IMR-90 (cell line): ENCODE data around the gene CCP110. TPM values are rescaled to one million over a fixed set of nuclear protein-coding genes. Genes with fewer than 3 reads are reported as not detected.

ENCODE experiments used
- ATAC-seq: fragments of 200-7000 bp; cut with Tn5 transposase; 2 replicates; pipeline ENCODE4 v1.9.1; 2020; ENCODE audit warnings: low read depth, mild to moderate bottlenecking, moderate library complexity
- BruUV-seq: library from RNA; stranded (reverse); fragments of 400-500 nt; replicated peaks from 2 replicates; lab custom pipeline; 2021; lab: Mats Ljungman, UMichigan
- CTCF ChIA-PET: fragments of 300-600 bp; formaldehyde crosslinking; extraction: SDS; loops from one replicate; lab custom pipeline; 2021; ENCODE audit warnings: antibody characterized with exemption; lab: Yijun Ruan, JAX
- POLR2A ChIA-PET: fragments of 300-600 bp; sonication (Branson Sonifier 250); formaldehyde crosslinking; loops from one replicate; lab custom pipeline; 2022; ENCODE audit warnings: antibody characterized with exemption; ENCODE audit not compliant: unreplicated experiment; lab: Charles Lee
- DNase-seq: peaks from one replicate; pipeline ENCODE4 v3.0.0; 2013
- H2AFZ ChIP-seq: replicated peaks from 2 replicates; pipeline ENCODE3; 2013; ENCODE audit warnings: low read length, mild to moderate bottlenecking; ENCODE audit not compliant: poor library complexity
- H2AK5ac ChIP-seq: 2 replicates; pipeline ENCODE4 v1.6.1; 2013; ENCODE audit warnings: low read depth, low read length, inconsistent platforms
- H2AK9ac ChIP-seq: replicated peaks from 2 replicates; pipeline ENCODE3; 2013; ENCODE audit warnings: mild to moderate bottlenecking, low read depth, low read length, moderate library complexity; ENCODE audit not compliant: poor library complexity
- H2BK120ac ChIP-seq: 2 replicates; pipeline ENCODE4 v1.6.1; 2013; ENCODE audit warnings: low read depth, low read length, inconsistent platforms
- H2BK15ac ChIP-seq: 3 replicates; pipeline ENCODE4 v1.6.1; 2013; ENCODE audit warnings: low read depth, low read length, inconsistent platforms
- H2BK20ac ChIP-seq: 2 replicates; pipeline ENCODE4 v1.6.1; 2013; ENCODE audit warnings: low read depth, mild to moderate bottlenecking, inconsistent platforms, low read length, moderate library complexity
- H2BK5ac ChIP-seq: 2 replicates; pipeline ENCODE4 v1.6.1; 2013; ENCODE audit warnings: mild to moderate bottlenecking, low read depth, low read length, inconsistent platforms; ENCODE audit not compliant: poor library complexity, severe bottlenecking
- H3K14ac ChIP-seq: replicated peaks from 2 replicates; pipeline ENCODE4 v1.6.1; 2013; ENCODE audit warnings: low read depth, low read length, inconsistent platforms
- H3K18ac ChIP-seq: 2 replicates; pipeline ENCODE4 v1.6.1; 2013; ENCODE audit warnings: low read depth, low read length, control low read depth
- H3K23ac ChIP-seq: 2 replicates; pipeline ENCODE4 v1.6.1; 2013; ENCODE audit warnings: low read depth, low read length, inconsistent platforms
- H3K27ac ChIP-seq: 2 replicates; pipeline ENCODE4 v1.5.1; 2013; ENCODE audit warnings: mild to moderate bottlenecking, control low read depth, low read length; ENCODE audit not compliant: insufficient read depth
- H3K27me3 ChIP-seq: 2 replicates; pipeline ENCODE4 v1.6.1; 2013; ENCODE audit warnings: low read length; ENCODE audit not compliant: control insufficient read depth, insufficient read depth
- H3K36me3 ChIP-seq: 2 replicates; pipeline ENCODE4 v1.6.1; 2013; ENCODE audit warnings: low read length, mixed read lengths; ENCODE audit not compliant: control insufficient read depth, insufficient read depth
- H3K4ac ChIP-seq: 2 replicates; pipeline ENCODE4 v1.6.1; 2013; ENCODE audit warnings: low read depth, low read length, inconsistent platforms
- H3K4me1 ChIP-seq: 2 replicates; pipeline ENCODE4 v1.6.1; 2013; ENCODE audit warnings: low read length, mixed read lengths; ENCODE audit not compliant: control insufficient read depth, insufficient read depth
- H3K4me2 ChIP-seq: 2 replicates; pipeline ENCODE4 v1.6.1; 2013; ENCODE audit warnings: low read depth, mild to moderate bottlenecking, control low read depth, low read length, moderate library complexity
- H3K4me3 ChIP-seq: 2 replicates; pipeline ENCODE4 v1.5.1; 2013; ENCODE audit warnings: low read depth, mild to moderate bottlenecking, control low read depth, low read length, moderate library complexity; ENCODE audit not compliant: insufficient read depth
- H3K56ac ChIP-seq: 2 replicates; pipeline ENCODE4 v1.6.1; 2013; ENCODE audit warnings: low read length, inconsistent platforms; ENCODE audit not compliant: insufficient read depth; ENCODE audit errors: extremely low read depth
- H3K79me1 ChIP-seq, 2 experiments: 2 replicates each; pipeline ENCODE4 v1.6.1; 2013; ENCODE audit warnings: low read length in 2 of 2, inconsistent platforms in 1 of 2, low read depth in 1 of 2
- H3K9ac ChIP-seq: 2 replicates; pipeline ENCODE4 v1.6.1; 2013; ENCODE audit warnings: low read depth, low read length, control low read depth
- H3K9me1 ChIP-seq: 2 replicates; pipeline ENCODE4 v1.6.1; 2013; ENCODE audit warnings: low read length, inconsistent platforms; ENCODE audit not compliant: insufficient read depth
- H3K9me3 ChIP-seq: 2 replicates; pipeline ENCODE4 v1.6.1; 2013; ENCODE audit warnings: low read length; ENCODE audit not compliant: control insufficient read depth, insufficient read depth
- H4K20me1 ChIP-seq: 2 replicates; pipeline ENCODE4 v1.6.1; 2013; ENCODE audit warnings: low read length, inconsistent platforms; ENCODE audit not compliant: insufficient read depth
- H4K5ac ChIP-seq: 2 replicates; pipeline ENCODE4 v1.6.1; 2013; ENCODE audit warnings: mild to moderate bottlenecking, low read depth, low read length, control low read depth
- H4K8ac ChIP-seq, 2 experiments: 2 replicates each; pipeline ENCODE4 v1.6.1; 2013; ENCODE audit warnings: low read depth in 2 of 2, low read length in 2 of 2, control low read depth in 1 of 2, inconsistent platforms in 1 of 2
- H4K91ac ChIP-seq: 2 replicates; pipeline ENCODE4 v1.6.1; 2013; ENCODE audit warnings: low read depth, low read length, inconsistent platforms; ENCODE audit not compliant: insufficient read depth
- CHD1 ChIP-seq: IDR thresholded peaks from 2 replicates; pipeline ENCODE4 v1.6.1; 2012; ENCODE audit warnings: low read depth, low read length, improper control_type of control experiment
- ELK1 ChIP-seq: fragments of 150-350 bp; IDR thresholded peaks from 2 replicates; pipeline ENCODE4 v1.6.1; 2016; ENCODE audit warnings: low read depth, mild to moderate bottlenecking, low read length, moderate library complexity, borderline replicate concordance
- MAFK ChIP-seq: IDR thresholded peaks from 2 replicates; pipeline ENCODE4 v1.6.1; 2012; ENCODE audit warnings: low read depth, low read length, improper control_type of control experiment
- MAZ ChIP-seq: IDR thresholded peaks from 2 replicates; pipeline ENCODE4 v1.6.1; 2012; ENCODE audit warnings: low read depth, mild to moderate bottlenecking, low read length, improper control_type of control experiment, moderate library complexity, borderline replicate concordance
- NFE2L2 ChIP-seq: fragments of 150-350 bp; IDR thresholded peaks from 2 replicates; pipeline ENCODE4 v1.6.1; 2016; ENCODE audit warnings: low read depth, mild to moderate bottlenecking, low read length
- POLR2A ChIP-seq: IDR thresholded peaks from 2 replicates; pipeline ENCODE4 v1.6.1; 2012; ENCODE audit warnings: mild to moderate bottlenecking, low read depth, low read length
- RCOR1 ChIP-seq: IDR thresholded peaks from 2 replicates; pipeline ENCODE4 v1.6.1; 2012; ENCODE audit warnings: mild to moderate bottlenecking, low read length, improper control_type of control experiment; ENCODE audit not compliant: insufficient replicate concordance
- SMC3 ChIP-seq: fragments of 150-350 bp; IDR thresholded peaks from 2 replicates; pipeline ENCODE4 v1.6.1; 2016; ENCODE audit warnings: low read depth, mild to moderate bottlenecking, antibody characterized with exemption, low read length, moderate library complexity
- USF2 ChIP-seq: fragments of 150-350 bp; IDR thresholded peaks from 2 replicates; pipeline ENCODE4 v1.6.1; 2017; ENCODE audit warnings: mild to moderate bottlenecking, antibody characterized with exemption, low read length, low read depth
- WGBS, 2 experiments: methylation state at CpG; one replicate each; pipeline versions ENCODE4 v1.1.5 to v1.1.7; 2013; ENCODE audit warnings: missing lambda C conversion rate in 2 of 2; ENCODE audit not compliant: insufficient read length in 1 of 2; ENCODE audit errors: extremely low coverage in 2 of 2; 5-methylcytosine and 5-hydroxymethylcytosine counted together
- dilution Hi-C: fragments of 300-500 bp; cut with HindIII; formaldehyde crosslinking; loops from one replicate; pipeline ENCODE4 v1.14.3; 2018; ENCODE audit warnings: low sequenced_read_pairs; ENCODE audit not compliant: unreplicated experiment
- in situ Hi-C: fragments of 300-500 bp; cut with MboI; formaldehyde crosslinking; loops from 3 replicates; pipeline ENCODE4 v1.14.3; 2019; ENCODE audit warnings: low sequenced_read_pairs, inconsistent platforms, mixed read lengths
- intact Hi-C: fragments of 100-400 bp; cut with micrococcal nuclease; formaldehyde crosslinking; loops from 2 replicates; pipeline ENCODE4 v1.10.0; 2022
- polyA plus RNA-seq, 3 experiments: library from polyadenylated mRNA; depleted of rRNA; stranded (reverse); fragments of >200 nt; gene quantifications; 2 replicates each; pipeline ENCODE4 v1.2.3, GENCODE V29; 2012; ENCODE audit warnings: low replicate concordance in 1 of 3
- total RNA-seq: library from RNA; depleted of rRNA; stranded (reverse); fragments of >200 nt; gene quantifications from 2 replicates; pipeline ENCODE4 v1.2.3, GENCODE V29; 2012

Gene CCP110
- total and polyA plus RNA-seq, 2 of the 4 experiments (the other 2 are of a cell fraction): 4.7 to 7.7 TPM

- H3K14ac ChIP-seq: no peak overlapping the region
- no peak overlapping the region for H2BK20ac ChIP-seq
- no peak overlapping the region for H4K8ac ChIP-seq
- no peak overlapping the region for H3K27ac ChIP-seq
- no peak overlapping the region for H4K5ac ChIP-seq
- no peak overlapping the region for H2BK120ac ChIP-seq
- H2AFZ ChIP-seq: no peak overlapping the region
- no peak for DNase-seq
- no peak overlapping the region for H3K56ac ChIP-seq
- no peak overlapping the region for H3K23ac ChIP-seq
- H3K4ac ChIP-seq: no peak overlapping the region
- H3K18ac ChIP-seq: no peak overlapping the region
- no peak overlapping the region for H4K91ac ChIP-seq
- no peaks in the 10 kb centered on the region for H3K9me3 ChIP-seq
- no peak overlapping the region for H2AK9ac ChIP-seq
- no peaks in the 10 kb centered on the region for H4K20me1 ChIP-seq
- H3K4me3 ChIP-seq: no peak overlapping the region
- POLR2A ChIA-PET: no interaction called here
- intact Hi-C loops: no loop called here
- dilution Hi-C loops: no loop called here
- H2BK15ac ChIP-seq: no peak overlapping the region
- H2BK5ac ChIP-seq: no peak overlapping the region
- H2AK5ac ChIP-seq: no peak overlapping the region
- peaks cover 11% of the 10 kb centered on the region for H3K36me3 ChIP-seq
- BruUV-seq: no TSS peak
- H3K4me1 ChIP-seq: no peaks in the 10 kb centered on the region
- H3K27me3 ChIP-seq: no peaks in the 10 kb centered on the region
- no peak overlapping the region for H3K4me2 ChIP-seq
- CTCF ChIA-PET: no interaction called here
- in situ Hi-C loops: no loop called here
- H3K9me1 ChIP-seq: no peaks in the 10 kb centered on the region
- no peak for TF ChIP-seq RCOR1
- TF ChIP-seq MAFK: no peak
- no peak for TF ChIP-seq CHD1
- TF ChIP-seq USF2: no peak
- no peak for TF ChIP-seq ELK1
- no peak for TF ChIP-seq NFE2L2
- no peak for TF ChIP-seq POLR2A
- TF ChIP-seq SMC3: no peak
- TF ChIP-seq MAZ: no peak
- WGBS, 2 experiments: no CpG with 5 or more reads among the region's 5 CpGs
- no peak overlapping the region for H3K9ac ChIP-seq
- no peak for ATAC-seq
- no peaks in the 10 kb centered on the region for H3K79me1 ChIP-seq
These were observed 26.6 kb upstream of the CCP110 start for GRCh38 chr16:19497176-19497575.
